ENCODE measurements around the gene POLR1E.

DNA sequence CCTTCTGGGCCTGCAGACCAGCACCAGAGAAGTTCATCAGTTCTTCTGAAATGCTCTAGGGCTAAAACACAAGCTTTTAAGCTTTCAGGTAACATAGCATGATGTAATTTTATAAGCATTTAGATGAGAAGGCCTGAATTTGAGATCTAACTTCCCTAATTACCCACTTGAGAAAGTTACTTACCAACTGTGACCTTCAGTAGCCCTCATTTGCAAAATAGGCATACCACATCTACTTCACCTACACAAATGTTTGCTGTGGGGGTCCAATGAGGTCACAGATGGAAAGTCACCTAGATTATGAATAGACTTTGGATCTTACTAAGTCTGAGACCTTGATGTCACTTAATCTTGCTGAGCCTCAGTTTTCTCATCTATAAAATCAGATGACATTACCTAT, 53.9 kb downstream of the POLR1E start:
- TF ChIP-seq, protein P1, sequence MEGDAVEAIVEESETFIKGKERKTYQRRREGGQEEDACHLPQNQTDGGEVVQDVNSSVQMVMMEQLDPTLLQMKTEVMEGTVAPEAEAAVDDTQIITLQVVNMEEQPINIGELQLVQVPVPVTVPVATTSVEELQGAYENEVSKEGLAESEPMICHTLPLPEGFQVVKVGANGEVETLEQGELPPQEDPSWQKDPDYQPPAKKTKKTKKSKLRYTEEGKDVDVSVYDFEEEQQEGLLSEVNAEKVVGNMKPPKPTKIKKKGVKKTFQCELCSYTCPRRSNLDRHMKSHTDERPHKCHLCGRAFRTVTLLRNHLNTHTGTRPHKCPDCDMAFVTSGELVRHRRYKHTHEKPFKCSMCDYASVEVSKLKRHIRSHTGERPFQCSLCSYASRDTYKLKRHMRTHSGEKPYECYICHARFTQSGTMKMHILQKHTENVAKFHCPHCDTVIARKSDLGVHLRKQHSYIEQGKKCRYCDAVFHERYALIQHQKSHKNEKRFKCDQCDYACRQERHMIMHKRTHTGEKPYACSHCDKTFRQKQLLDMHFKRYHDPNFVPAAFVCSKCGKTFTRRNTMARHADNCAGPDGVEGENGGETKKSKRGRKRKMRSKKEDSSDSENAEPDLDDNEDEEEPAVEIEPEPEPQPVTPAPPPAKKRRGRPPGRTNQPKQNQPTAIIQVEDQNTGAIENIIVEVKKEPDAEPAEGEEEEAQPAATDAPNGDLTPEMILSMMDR (IDR thresholded peaks at IDR 0.05) = no peak
- TF ChIP-seq EZH2phosphoT487 (IDR thresholded peaks at IDR 0.05) (no peak), EZH2 (IDR thresholded peaks at IDR 0.05) (no peak)
